Right lobe of liver (tissue), 6 donors: ENCODE measurements around the gene RAB40A. TPM values are rescaled to one million over a fixed set of nuclear protein-coding genes. Genes with fewer than 3 reads are reported as not detected.
A peak's percentile ranks its signal among the peaks of the same experiment; 100 is the strongest.

ENCODE experiments used
- ATAC-seq, 4 donors: fragments of 200-7000 bp; cut with Tn5 transposase; one replicate each; pipeline ENCODE4 v1.9.1; 2020; ENCODE audit warnings: mild to moderate bottlenecking in 4 of 4, moderate library complexity in 4 of 4
- DNase-seq, 3 donors: peaks; one replicate each; pipeline ENCODE4 v3.0.0-alpha.2; 2020
- H3K27ac ChIP-seq, 3 donors: fragments of 200-600 bp; one replicate each; pipeline ENCODE4 v1.8.0; 2022
- H3K27me3 ChIP-seq, 2 donors: fragments of 200-600 bp; one replicate each; pipeline ENCODE4 v1.8.0; 2022
- H3K36me3 ChIP-seq, 4 donors: fragments of 200-600 bp; sonication (generic) in 1 of 4; one replicate each; pipeline versions ENCODE4 v1.5.1 to v1.8.0; 2017 to 2022; ENCODE audit warnings: control low read depth in 1 of 4
- H3K4me1 ChIP-seq, 4 donors: fragments of 200-600 bp; sonication (generic) in 1 of 4; one replicate each; pipeline versions ENCODE4 v1.5.1 to v1.8.0; 2017 to 2022; ENCODE audit warnings: control low read depth in 1 of 4
- H3K4me3 ChIP-seq, 3 donors: fragments of 200-600 bp; one replicate each; pipeline ENCODE4 v1.8.0; 2022
- H3K9me3 ChIP-seq, 4 donors: fragments of 200-600 bp; sonication (generic) in 1 of 4; one replicate each; pipeline versions ENCODE4 v1.5.1 to v1.8.0; 2017 to 2022; ENCODE audit warnings: control low read depth in 1 of 4
- CTCF ChIP-seq, 4 donors: fragments of 200-600 bp in 3 of 4; fragments of 450-650 bp in 1 of 4; IDR thresholded peaks; one replicate each; pipeline versions ENCODE4 v1.5.1 to v1.8.0; 2016 to 2022; ENCODE audit warnings: antibody characterized with exemption in 4 of 4, mild to moderate bottlenecking in 2 of 4
- POLR2A ChIP-seq: fragments of 450-650 bp; IDR thresholded peaks from one replicate; pipeline ENCODE4 v1.6.1; 2017; ENCODE audit warnings: antibody characterized with exemption, mild to moderate bottlenecking
- WGBS: methylation state at CpG from one replicate; pipeline ENCODE4 v1.1.6; 2018; ENCODE audit warnings: low coverage, low lambda C conversion rate; ENCODE audit not compliant: insufficient coverage; ENCODE audit errors: missing lambda C conversion rate; 5-methylcytosine and 5-hydroxymethylcytosine counted together
- intact Hi-C, 2 donors: fragments of 100-400 bp; cut with DNase I; formaldehyde crosslinking; loops; one replicate each; pipeline versions ENCODE4 v1.11.2 to v1.14.1; 2022
- total RNA-seq, 6 experiments: library from RNA; depleted of rRNA in 2 of 6; stranded (reverse); fragments of >200 nt in 2 of 6; fragmentation: NEBNext Ultra II Directional in 3 of 6; extraction: Animal tissue kit (Norgen Biotek cat#: 25700) in 3 of 6; gene quantifications; one replicate each; pipeline versions ENCODE4 v1.1.0 to v1.2.4, GENCODE V29; 2016 to 2023
- donor health status: DM: no; HTN: yes; CAD: no.
- donor health status: DM: no; HTN: no; CAD: no.
- donor health status: DM: no; HTN: no; CAD: no.
- donor health status: DM: no; HTN: yes; CAD: no.
- donor health status: DM: no; HTN: yes; CAD: no.

The RAB40A gene
- total RNA-seq, 6 experiments from 2014 or later, result 0.12 to 0.49 (median 0.24) TPM; not detected in 2

- ATAC-seq (peak in 3 of 4 donors; percentile 68 to 85 (median 70)), DNase-seq (no peak)
- no peak for TF ChIP-seq CTCF (IDR thresholded peaks at IDR 0.05)
- TF ChIP-seq POLR2A, result no peak
- WGBS, result 37% methylated on average over 5 of the region's 5 CpGs
- Histone ChIP-seq H3K9me3 (no peaks in the 10 kb centered on the region), H3K36me3 (no peaks in the 10 kb centered on the region), H3K27ac (no peak overlapping the region), H3K4me3 (no peak overlapping the region), H3K27me3 (no peaks in the 10 kb centered on the region), H3K4me1 (no peaks in the 10 kb centered on the region)
- intact Hi-C loops, result no loop called here
These were observed 6.2 kb downstream of the RAB40A start for GRCh38 chrX:103513067-103513466.

GRCh38 chrX:103510031-103510430, 9.3 kb downstream of the RAB40A start:
- intact Hi-C loops, result no loop called here
- no peaks in the 10 kb centered on the region for H3K36me3 ChIP-seq

GRCh38 chrX:103503853-103504207, 15.5 kb downstream of the RAB40A start:
- ATAC-seq (no peak), DNase-seq (no peak)
- Histone ChIP-seq H3K9me3 (no peaks in the 10 kb centered on the region), H3K36me3 (no peaks in the 10 kb centered on the region), H3K4me3 (no peak overlapping the region), H3K27me3 (no peaks in the 10 kb centered on the region), H3K4me1 (no peaks in the 10 kb centered on the region), H3K27ac (no peak overlapping the region)
- intact Hi-C loops, result no loop called here
- TF ChIP-seq CTCF (IDR thresholded peaks at IDR 0.05) (no peak), POLR2A (no peak)
- WGBS, result 57% methylated on average over 1 of the region's 1 CpG

More at GRCh38 chrX:103510031-103510430, 9.3 kb downstream of the RAB40A start:
- H3K4me3 ChIP-seq, result no peak overlapping the region
- H3K27ac ChIP-seq, result no peak overlapping the region
- DNase-seq (no peak), ATAC-seq (no peak)
- no peaks in the 10 kb centered on the region for H3K9me3 ChIP-seq
- H3K4me1 ChIP-seq, result no peaks in the 10 kb centered on the region
- 50% methylated on average over 6 of the region's 6 CpGs for WGBS
- TF ChIP-seq CTCF (IDR thresholded peaks at IDR 0.05), result no peak
- no peak for TF ChIP-seq POLR2A
- no peaks in the 10 kb centered on the region for H3K27me3 ChIP-seq

GRCh38 chrX:103503163-103503852, 16.0 kb downstream of the RAB40A start:
- H3K36me3 ChIP-seq, result no peaks in the 10 kb centered on the region
- intact Hi-C loops, result no loop called here
- WGBS, result 51% methylated on average over 8 of the region's 8 CpGs
- no peaks in the 10 kb centered on the region for H3K4me1 ChIP-seq
- no peaks in the 10 kb centered on the region for H3K27me3 ChIP-seq
- H3K9me3 ChIP-seq, result no peaks in the 10 kb centered on the region
- DNase-seq, result no peak
- TF ChIP-seq CTCF (IDR thresholded peaks at IDR 0.05) (no peak), POLR2A (no peak)
- H3K4me3 ChIP-seq, result no peak overlapping the region
- no peak overlapping the region for H3K27ac ChIP-seq
- no peak for ATAC-seq

GRCh38 chrX:103498786-103499185, 20.5 kb downstream of the RAB40A start:
- WGBS, result 68% methylated on average over 5 of the region's 5 CpGs
- Histone ChIP-seq H3K9me3 (no peaks in the 10 kb centered on the region), H3K4me3 (no peak overlapping the region), H3K27me3 (no peaks in the 10 kb centered on the region), H3K36me3 (no peaks in the 10 kb centered on the region), H3K4me1 (no peaks in the 10 kb centered on the region), H3K27ac (no peak overlapping the region)
- no peak for ATAC-seq
- DNase-seq, result no peak
- intact Hi-C loops, result no loop called here
- no peak for TF ChIP-seq POLR2A
- no peak for TF ChIP-seq CTCF (IDR thresholded peaks at IDR 0.05)
